Nephron progenitor cell (in vitro differentiated cells): Measurements from ENCODE around the gene KIAA1217.
A peak's percentile ranks its signal among the peaks of the same experiment; 100 is the strongest.

Source experiments
- DNase-seq: peaks from one replicate; pipeline ENCODE4 v3.0.0; 2021
- H3K27ac Mint-ChIP-seq: 2 replicates; pipeline ENCODE4 v1.8.0; 2021; ENCODE audit warnings: mild to moderate bottlenecking, moderate library complexity, mixed read lengths
- H3K27me3 Mint-ChIP-seq: 2 replicates; pipeline ENCODE4 v1.8.0; 2021; ENCODE audit warnings: mild to moderate bottlenecking, low read depth, mixed read lengths; ENCODE audit not compliant: poor library complexity
- H3K36me3 Mint-ChIP-seq: 2 replicates; pipeline ENCODE4 v1.8.0; 2021; ENCODE audit warnings: low read depth, mixed read lengths
- H3K4me1 Mint-ChIP-seq: 2 replicates; pipeline ENCODE4 v1.8.0; 2021; ENCODE audit warnings: mixed read lengths
- H3K4me3 Mint-ChIP-seq: 2 replicates; pipeline ENCODE4 v1.8.0; 2021; ENCODE audit warnings: mild to moderate bottlenecking, moderate library complexity, mixed read lengths
- H3K9me3 Mint-ChIP-seq: 2 replicates; pipeline ENCODE4 v1.8.0; 2021; ENCODE audit warnings: mild to moderate bottlenecking, moderate library complexity, mixed read lengths
- CTCF ChIP-seq: fragments of 200-600 bp; sonication (generic); IDR thresholded peaks from 2 replicates; pipeline ENCODE4 v1.5.0; 2021; ENCODE audit warnings: antibody characterized with exemption

The KIAA1217 gene

GRCh38 chr10:24570658-24571426, 361.9 kb downstream of the KIAA1217 start:
- H3K27ac Mint-ChIP-seq = peak overlapping the region; percentile 71
- no peaks in the 10 kb centered on the region for H3K9me3 Mint-ChIP-seq
- H3K4me1 Mint-ChIP-seq = no peaks in the 10 kb centered on the region
- no peak for DNase-seq
- TF ChIP-seq CTCF = no peak
- H3K27me3 Mint-ChIP-seq = no peaks in the 10 kb centered on the region
- H3K4me3 Mint-ChIP-seq = no peak overlapping the region
- no peaks in the 10 kb centered on the region for H3K36me3 Mint-ChIP-seq

DNA sequence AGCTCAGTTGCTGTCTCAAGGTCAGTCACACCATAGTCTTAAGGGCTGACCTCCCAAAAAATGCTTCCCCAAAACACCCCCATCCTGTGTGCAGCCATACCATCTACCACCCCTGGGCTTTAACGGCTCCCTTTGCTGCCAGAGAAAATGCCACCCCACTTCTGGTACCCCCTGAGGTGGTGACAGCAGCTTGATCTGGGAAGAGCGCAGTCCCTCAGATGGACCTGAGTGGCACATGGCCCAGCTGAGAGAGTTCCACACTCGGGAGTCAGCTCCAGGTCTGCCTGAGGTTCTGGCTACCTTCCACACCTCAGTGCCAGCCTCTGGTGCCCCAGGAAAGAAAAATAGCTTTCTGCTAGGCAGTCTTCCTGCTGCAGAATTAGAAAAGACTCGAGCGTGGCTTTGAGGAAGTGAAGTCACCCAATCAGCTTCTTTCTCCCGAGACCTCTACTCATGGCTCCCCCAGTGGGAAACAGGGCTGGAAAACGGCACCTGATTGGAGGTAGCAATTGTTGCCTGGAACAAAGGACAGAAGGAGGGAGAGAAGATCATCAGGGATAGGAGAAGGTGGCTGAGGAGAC, 363.0 kb downstream of the KIAA1217 start:
- Mint-ChIP-seq H3K9me3 (no peaks in the 10 kb centered on the region), H3K36me3 (no peaks in the 10 kb centered on the region), H3K27ac (no peak overlapping the region), H3K4me1 (no peaks in the 10 kb centered on the region), H3K27me3 (no peaks in the 10 kb centered on the region), H3K4me3 (no peak overlapping the region)
- TF ChIP-seq CTCF = no peak
- no peak for DNase-seq

- Mint-ChIP-seq H3K4me1 (no peaks in the 10 kb centered on the region), H3K36me3 (no peaks in the 10 kb centered on the region), H3K4me3 (no peak overlapping the region), H3K9me3 (no peaks in the 10 kb centered on the region), H3K27me3 (no peaks in the 10 kb centered on the region), H3K27ac (peak overlapping the region; percentile 4)
- DNase-seq = no peak
- no peak for TF ChIP-seq CTCF
These were observed 365.2 kb downstream of the KIAA1217 start for GRCh38 chr10:24574161-24574560.

- TF ChIP-seq CTCF = no peak
- peak overlapping the region; percentile 4 for H3K27ac Mint-ChIP-seq
- no peaks in the 10 kb centered on the region for H3K27me3 Mint-ChIP-seq
- H3K4me1 Mint-ChIP-seq = no peaks in the 10 kb centered on the region
- no peak for DNase-seq
- no peaks in the 10 kb centered on the region for H3K36me3 Mint-ChIP-seq
- H3K4me3 Mint-ChIP-seq = no peak overlapping the region
- H3K9me3 Mint-ChIP-seq = no peaks in the 10 kb centered on the region
These were observed 365.7 kb downstream of the KIAA1217 start for GRCh38 chr10:24574578-24575155.

DNA sequence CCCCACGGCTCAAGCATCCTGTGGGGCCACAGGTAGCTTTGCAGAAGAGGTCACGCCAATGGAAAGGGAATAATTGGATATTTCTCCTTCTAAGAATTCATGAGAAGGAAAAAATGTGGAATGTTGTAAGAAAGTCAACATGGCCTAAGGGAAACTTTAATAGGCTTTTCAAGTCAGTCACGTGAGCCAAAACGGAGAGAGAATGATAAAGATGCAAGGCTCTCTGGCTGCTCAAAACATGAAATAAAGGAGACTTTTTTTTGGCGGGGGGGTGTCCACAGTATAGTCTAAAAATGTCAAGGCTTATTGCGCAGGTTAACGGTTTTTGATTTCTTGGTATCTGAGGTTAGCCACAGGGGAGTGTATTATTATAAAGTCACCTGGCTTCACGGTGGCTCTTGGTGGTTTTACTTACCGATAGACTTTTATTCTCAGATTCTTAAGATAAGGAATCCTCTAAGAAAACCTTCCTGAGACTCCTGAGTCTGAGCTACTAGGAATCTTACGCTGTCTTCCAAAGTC, 366.6 kb downstream of the KIAA1217 start:
- H3K27me3 Mint-ChIP-seq = no peaks in the 10 kb centered on the region
- no peaks in the 10 kb centered on the region for H3K9me3 Mint-ChIP-seq
- TF ChIP-seq CTCF = no peak
- no peak overlapping the region for H3K27ac Mint-ChIP-seq
- peaks cover 5% of the 10 kb centered on the region for H3K4me1 Mint-ChIP-seq
- DNase-seq = no peak
- H3K4me3 Mint-ChIP-seq = no peak overlapping the region
- no peaks in the 10 kb centered on the region for H3K36me3 Mint-ChIP-seq
